Activated naive CD4-positive, alpha-beta T cell treated with anti-CD3 and anti-CD28 coated beads, Interleukin-2, amount 10 ng/mL, durations not matched to agents 7 days and 5 days (primary cell): Measurements from ENCODE around the gene LRRC36.

Experiments
- CTCF ChIA-PET: fragments of 350-600 bp; sonication (Branson Sonifier 250); formaldehyde crosslinking; loops from one replicate; lab custom pipeline; 2021; ENCODE audit warnings: antibody characterized with exemption; lab: Charles Lee
- DNase-seq: peaks from one replicate; pipeline ENCODE4 v3.0.0-alpha.2; 2020
- H3K27ac Mint-ChIP-seq: one replicate; pipeline ENCODE4 v1.8.0; 2021; ENCODE audit warnings: mild to moderate bottlenecking, moderate library complexity, mixed read lengths
- H3K27me3 Mint-ChIP-seq: one replicate; pipeline ENCODE4 v1.8.0; 2021; ENCODE audit warnings: mild to moderate bottlenecking, mixed read lengths
- H3K36me3 Mint-ChIP-seq: one replicate; pipeline ENCODE4 v1.8.0; 2021; ENCODE audit warnings: mixed read lengths
- H3K4me1 Mint-ChIP-seq: one replicate; pipeline ENCODE4 v1.8.0; 2021; ENCODE audit warnings: mixed read lengths
- H3K4me3 Mint-ChIP-seq: one replicate; pipeline ENCODE4 v1.8.0; 2021; ENCODE audit warnings: mild to moderate bottlenecking, moderate library complexity, mixed read lengths
- H3K9me3 Mint-ChIP-seq: one replicate; pipeline ENCODE4 v1.8.0; 2021; ENCODE audit warnings: mixed read lengths

Gene LRRC36

GRCh38 chr16:67305216-67306071 is 21.2 kb upstream of the LRRC36 start:
- H3K4me1 Mint-ChIP-seq: peaks cover 3% of the 10 kb centered on the region
- CTCF ChIA-PET: no interaction called here
- no peak for DNase-seq
- H3K9me3 Mint-ChIP-seq: no peaks in the 10 kb centered on the region
- peaks cover 13% of the 10 kb centered on the region for H3K27me3 Mint-ChIP-seq
- H3K36me3 Mint-ChIP-seq: no peaks in the 10 kb centered on the region
- H3K4me3 Mint-ChIP-seq: no peak overlapping the region
- H3K27ac Mint-ChIP-seq: no peak overlapping the region

- Mint-ChIP-seq H3K9me3 (no peaks in the 10 kb centered on the region), H3K27ac (no peak overlapping the region)
These were observed 16.1 kb upstream of the LRRC36 start for GRCh38 chr16:67310561-67310960.

DNA sequence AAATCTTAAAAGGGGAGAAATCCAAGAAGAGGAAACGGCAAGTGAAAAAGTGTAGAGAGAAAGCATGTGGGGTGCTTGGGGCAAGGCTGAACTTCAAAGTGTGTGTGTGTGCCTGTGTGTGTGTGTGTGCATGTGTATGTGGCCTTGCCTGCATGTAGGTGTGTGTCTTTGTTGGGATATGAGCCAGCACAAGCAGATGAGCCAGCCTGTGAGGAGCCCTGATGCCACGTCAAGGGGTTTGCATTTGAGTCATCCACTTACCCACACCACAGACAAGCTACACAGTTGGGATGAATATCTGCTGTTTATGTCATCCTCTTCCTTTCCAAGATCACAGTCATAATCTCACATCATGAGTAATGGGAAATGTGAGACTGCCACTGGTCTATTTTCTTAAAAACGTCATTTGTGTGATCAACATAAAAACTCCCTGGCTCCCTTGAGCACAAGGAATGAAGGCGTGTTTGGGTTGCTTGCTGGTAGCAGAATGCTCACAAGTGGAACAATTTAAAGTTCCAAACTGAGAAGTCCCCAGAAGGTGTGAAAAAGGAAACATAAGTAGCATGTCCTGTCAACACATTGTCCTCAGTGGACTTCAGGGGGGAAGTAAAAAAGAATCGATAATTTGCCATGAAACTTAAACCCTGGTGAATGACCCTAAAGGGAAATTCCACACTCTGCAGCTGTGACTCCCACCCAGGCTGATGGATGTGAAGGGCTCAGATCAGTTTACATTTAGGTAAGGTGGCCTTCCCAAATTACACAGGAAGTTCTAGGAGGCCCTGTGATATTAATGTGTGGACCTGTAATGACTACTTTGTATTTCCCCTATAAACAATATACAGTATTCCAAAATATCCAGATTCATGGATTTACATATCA is 14.8 kb upstream of the LRRC36 start:
- Mint-ChIP-seq H3K27me3 (peaks cover 3% of the 10 kb centered on the region), H3K27ac (peak overlapping the region; percentile 67), H3K4me1 (peaks cover 19% of the 10 kb centered on the region), H3K9me3 (no peaks in the 10 kb centered on the region), H3K4me3 (no peak overlapping the region), H3K36me3 (no peaks in the 10 kb centered on the region)
- CTCF ChIA-PET: interaction anchor here (1.2 to 2.1 kb wide), 2 partner anchors 16 to 116 kb away, joined by 3 to 5 read pairs; no protein-coding TSS in a partner anchor
- DNase-seq: peak; percentile 66

More at GRCh38 chr16:67310561-67310960, 16.1 kb upstream of the LRRC36 start:
- Mint-ChIP-seq H3K4me1 (peaks cover 19% of the 10 kb centered on the region), H3K36me3 (no peaks in the 10 kb centered on the region), H3K27me3 (peaks cover 7% of the 10 kb centered on the region), H3K4me3 (no peak overlapping the region)
- no peak for DNase-seq
- CTCF ChIA-PET: interaction anchor here (2.1 kb wide), 1 partner anchor 17 kb away, joined by 5 read pairs; no protein-coding TSS in a partner anchor

DNA sequence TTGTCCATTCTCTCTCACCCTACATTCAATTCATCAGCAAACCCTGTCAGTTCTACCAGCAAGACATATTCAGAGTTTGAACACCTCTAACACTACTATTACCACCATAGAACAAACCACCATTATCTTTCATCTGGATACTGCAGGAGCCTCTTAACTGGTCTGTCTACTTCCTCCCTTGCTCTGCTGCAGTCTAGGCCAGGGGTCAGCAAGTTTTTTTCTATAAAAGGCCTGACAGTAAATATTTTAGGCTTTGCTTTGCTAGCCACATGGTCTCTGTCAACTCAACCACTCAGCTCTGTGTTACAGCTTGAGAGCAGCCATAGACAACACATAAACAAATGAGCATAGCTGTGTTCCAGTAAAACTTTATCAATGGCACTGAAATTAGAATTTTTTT is 13.9 kb upstream of the LRRC36 start:
- peaks cover 19% of the 10 kb centered on the region for H3K4me1 Mint-ChIP-seq
- CTCF ChIA-PET: interaction anchor here (1.0 to 1.2 kb wide), 2 partner anchors 35 to 115 kb away, joined by 3 read pairs; no protein-coding TSS in a partner anchor
- H3K27ac Mint-ChIP-seq: no peak overlapping the region

DNA sequence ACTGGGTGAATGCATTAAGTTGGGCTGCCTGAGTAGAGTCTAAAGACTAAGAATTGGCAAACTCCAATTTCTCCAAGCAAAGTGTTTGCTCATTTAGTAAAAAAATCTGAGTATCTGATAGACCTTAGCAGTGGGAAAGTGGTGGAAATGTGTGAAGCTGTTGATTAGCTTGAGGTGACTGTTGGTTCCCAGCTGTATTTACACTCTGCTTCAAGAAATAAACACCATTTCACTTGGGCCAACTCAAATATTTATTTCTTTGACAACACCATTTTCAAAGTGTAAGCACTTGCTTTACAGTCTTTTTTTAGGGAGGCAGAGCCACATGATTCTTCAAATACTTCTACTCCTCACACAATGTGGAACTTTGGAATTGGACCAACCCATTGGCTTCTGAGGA is 8.8 kb upstream of the LRRC36 start:
- H3K27ac Mint-ChIP-seq: no peak overlapping the region
- H3K4me3 Mint-ChIP-seq: no peak overlapping the region

More for the DNA sequence above, 13.9 kb upstream of the LRRC36 start:
- no peak overlapping the region for H3K4me3 Mint-ChIP-seq
- DNase-seq: no peak
- H3K27me3 Mint-ChIP-seq: peaks cover 3% of the 10 kb centered on the region
- H3K36me3 Mint-ChIP-seq: no peaks in the 10 kb centered on the region
- H3K9me3 Mint-ChIP-seq: no peaks in the 10 kb centered on the region

DNA sequence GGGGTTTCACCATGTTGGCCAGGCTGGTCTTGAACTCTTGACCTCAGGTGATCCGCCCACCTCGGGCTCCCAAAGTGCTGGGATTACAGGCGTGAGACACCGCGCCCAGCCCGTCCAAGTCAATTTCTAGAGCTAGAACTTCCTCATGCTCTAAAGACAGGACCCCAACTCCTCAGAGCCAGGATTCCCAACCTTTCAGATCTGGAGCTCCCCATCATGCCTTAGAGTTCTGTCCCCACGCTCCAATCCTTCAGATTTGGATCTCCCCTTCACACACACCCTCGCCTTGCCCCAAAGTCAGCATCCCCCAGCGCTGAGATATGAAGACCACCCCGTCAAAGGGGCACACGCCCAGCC is 522 bp upstream of the LRRC36 start:
- H3K27ac Mint-ChIP-seq: no peak overlapping the region
- CTCF ChIA-PET: interaction anchor here (1.2 to 2.7 kb wide), 4 partner anchors 10 to 66 kb away, joined by 3 to 10 read pairs (median 6); no protein-coding TSS in a partner anchor
- peaks cover 8% of the 10 kb centered on the region for H3K4me1 Mint-ChIP-seq
- H3K9me3 Mint-ChIP-seq: no peaks in the 10 kb centered on the region
- no peak for DNase-seq
- H3K27me3 Mint-ChIP-seq: peaks cover 61% of the 10 kb centered on the region
- peaks cover 2% of the 10 kb centered on the region for H3K36me3 Mint-ChIP-seq
- H3K4me3 Mint-ChIP-seq: peak overlapping the region; percentile 73

More for the DNA sequence above, 8.8 kb upstream of the LRRC36 start:
- Mint-ChIP-seq H3K9me3 (no peaks in the 10 kb centered on the region), H3K27me3 (peaks cover 28% of the 10 kb centered on the region), H3K36me3 (no peaks in the 10 kb centered on the region), H3K4me1 (no peaks in the 10 kb centered on the region)
- CTCF ChIA-PET: no interaction called here
- no peak for DNase-seq

- peaks cover 50% of the 10 kb centered on the region for H3K27me3 Mint-ChIP-seq
- H3K36me3 Mint-ChIP-seq: peaks cover 2% of the 10 kb centered on the region
- no peak overlapping the region for H3K27ac Mint-ChIP-seq
- no peak for DNase-seq
- no peak overlapping the region for H3K4me3 Mint-ChIP-seq
- CTCF ChIA-PET: interaction anchor here (0.6 to 2.7 kb wide), 6 partner anchors 9 to 67 kb away, joined by 3 to 10 read pairs (median 5); no protein-coding TSS in a partner anchor
- H3K4me1 Mint-ChIP-seq: peaks cover 8% of the 10 kb centered on the region
- H3K9me3 Mint-ChIP-seq: no peaks in the 10 kb centered on the region
These were observed 1.1 kb downstream of the LRRC36 start for GRCh38 chr16:67327743-67328142.

DNA sequence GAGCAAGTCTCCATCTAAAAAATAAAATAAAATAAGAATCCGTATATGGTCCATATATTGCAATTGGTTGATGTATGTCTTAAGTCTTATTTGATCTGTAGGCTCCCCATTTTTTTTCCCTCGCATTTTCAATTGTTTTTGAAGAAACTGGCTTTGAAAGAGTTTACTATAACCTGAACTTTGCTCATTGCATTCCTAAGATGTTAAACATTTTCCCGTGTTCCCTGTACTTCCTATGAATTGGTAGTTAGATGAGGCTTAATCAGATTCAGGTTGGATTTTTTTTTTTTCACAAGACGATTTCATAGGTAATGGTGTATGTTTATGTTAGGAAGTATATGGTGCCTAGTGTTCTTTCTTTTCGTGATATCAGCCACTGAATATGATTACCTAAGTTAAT is 3.3 kb downstream of the LRRC36 start:
- no peak overlapping the region for H3K4me3 Mint-ChIP-seq
- H3K9me3 Mint-ChIP-seq: peaks cover 5% of the 10 kb centered on the region
- peaks cover 35% of the 10 kb centered on the region for H3K27me3 Mint-ChIP-seq
- no peak overlapping the region for H3K27ac Mint-ChIP-seq
- DNase-seq: no peak
- H3K36me3 Mint-ChIP-seq: peaks cover 2% of the 10 kb centered on the region
- CTCF ChIA-PET: no interaction called here
- peaks cover 8% of the 10 kb centered on the region for H3K4me1 Mint-ChIP-seq

- CTCF ChIA-PET: no interaction called here
- no peak for DNase-seq
- Mint-ChIP-seq H3K4me1 (no peaks in the 10 kb centered on the region), H3K27me3 (peaks cover 7% of the 10 kb centered on the region), H3K27ac (no peak overlapping the region), H3K9me3 (peaks cover 9% of the 10 kb centered on the region), H3K36me3 (no peaks in the 10 kb centered on the region), H3K4me3 (no peak overlapping the region)
These were observed 6.7 kb downstream of the LRRC36 start for GRCh38 chr16:67333315-67333714.

DNA sequence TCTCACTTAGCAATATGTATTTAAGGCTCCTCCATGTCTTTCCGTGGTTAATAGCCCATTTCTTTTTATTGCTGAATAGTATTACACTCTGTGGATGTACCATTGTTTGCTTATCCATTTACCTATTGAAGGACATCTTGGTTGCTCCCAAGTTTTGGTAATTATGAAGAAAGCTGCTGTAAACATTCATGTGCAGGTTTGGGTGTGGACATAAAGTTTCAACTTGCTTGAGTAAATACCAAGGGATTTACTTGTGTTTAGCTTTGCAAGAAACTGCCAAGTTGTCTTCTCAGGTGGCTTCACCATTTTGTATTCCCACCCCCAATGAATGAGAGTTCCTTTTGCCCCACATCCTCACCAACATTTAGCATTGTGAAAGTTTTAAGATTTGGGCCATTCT is 9.5 kb downstream of the LRRC36 start:
- no peak overlapping the region for H3K4me3 Mint-ChIP-seq
- DNase-seq: no peak
- H3K9me3 Mint-ChIP-seq: peaks cover 9% of the 10 kb centered on the region
- CTCF ChIA-PET: no interaction called here
- no peak overlapping the region for H3K27ac Mint-ChIP-seq
- no peaks in the 10 kb centered on the region for H3K4me1 Mint-ChIP-seq
- peaks cover 12% of the 10 kb centered on the region for H3K27me3 Mint-ChIP-seq
- no peaks in the 10 kb centered on the region for H3K36me3 Mint-ChIP-seq

DNA sequence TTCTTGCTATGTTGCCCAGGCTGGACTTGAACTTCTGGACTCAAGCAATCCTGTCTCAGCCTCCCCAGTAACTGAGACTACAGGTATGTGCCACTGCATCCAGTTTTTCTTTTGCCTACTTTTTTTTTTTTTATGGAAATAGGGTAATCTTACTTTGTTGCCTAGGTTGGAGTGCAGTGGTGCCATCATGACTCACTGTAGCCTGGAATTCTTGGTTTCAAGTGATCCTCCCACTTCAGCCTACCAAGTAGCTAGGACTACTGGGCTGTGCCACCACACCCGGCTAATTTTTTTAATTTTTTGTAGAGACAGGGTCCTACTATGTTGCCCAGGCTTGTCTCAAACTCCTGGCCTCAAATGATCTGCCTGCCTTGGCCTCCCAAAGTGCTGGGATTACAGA is 10.0 kb downstream of the LRRC36 start:
- Mint-ChIP-seq H3K27ac (no peak overlapping the region), H3K27me3 (peaks cover 12% of the 10 kb centered on the region), H3K4me3 (no peak overlapping the region), H3K36me3 (no peaks in the 10 kb centered on the region), H3K9me3 (peaks cover 9% of the 10 kb centered on the region), H3K4me1 (no peaks in the 10 kb centered on the region)
- CTCF ChIA-PET: interaction anchor here (1.4 kb wide), 1 partner anchor 15 kb away, joined by 3 read pairs; no protein-coding TSS in a partner anchor
- no peak for DNase-seq

GRCh38 chr16:67339453-67339852 is 12.8 kb downstream of the LRRC36 start:
- CTCF ChIA-PET: interaction anchor here (0.6 to 3.0 kb wide), 5 partner anchors 14 to 385 kb away, joined by 3 to 13 read pairs (median 8); partner anchors contain the start of genes KCTD19 and LRRC36
- H3K27ac Mint-ChIP-seq: no peak overlapping the region
- H3K9me3 Mint-ChIP-seq: peaks cover 9% of the 10 kb centered on the region
- DNase-seq: no peak
- no peaks in the 10 kb centered on the region for H3K36me3 Mint-ChIP-seq
- H3K4me3 Mint-ChIP-seq: no peak overlapping the region
- H3K27me3 Mint-ChIP-seq: peaks cover 9% of the 10 kb centered on the region
- no peaks in the 10 kb centered on the region for H3K4me1 Mint-ChIP-seq

- CTCF ChIA-PET: no interaction called here
- no peak for DNase-seq
- H3K27me3 Mint-ChIP-seq: peaks cover 12% of the 10 kb centered on the region
- H3K36me3 Mint-ChIP-seq: no peaks in the 10 kb centered on the region
- no peaks in the 10 kb centered on the region for H3K4me1 Mint-ChIP-seq
- H3K4me3 Mint-ChIP-seq: no peak overlapping the region
- no peak overlapping the region for H3K27ac Mint-ChIP-seq
- H3K9me3 Mint-ChIP-seq: no peaks in the 10 kb centered on the region
These were observed 14.6 kb downstream of the LRRC36 start for GRCh38 chr16:67341250-67341649.

DNA sequence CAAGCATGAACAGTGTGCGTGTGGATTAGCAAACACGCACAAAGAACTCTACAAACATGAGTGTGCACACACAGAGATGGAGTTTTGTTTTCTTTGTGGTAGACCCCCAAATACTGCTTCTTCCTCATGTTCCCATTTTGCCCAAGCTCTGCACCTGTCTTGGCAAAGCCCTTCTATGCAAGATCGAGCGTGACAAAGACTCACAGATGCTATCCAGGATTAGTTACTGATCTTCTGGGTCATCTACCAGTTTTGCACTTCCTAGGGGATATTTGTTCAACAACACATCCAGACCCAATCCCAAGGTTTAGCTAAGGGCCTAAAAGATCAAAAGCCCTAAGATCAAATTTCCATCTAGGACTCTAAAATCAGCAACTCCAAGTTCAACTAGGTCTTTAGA is 16.0 kb downstream of the LRRC36 start:
- CTCF ChIA-PET: no interaction called here
- H3K4me3 Mint-ChIP-seq: no peak overlapping the region
- H3K36me3 Mint-ChIP-seq: no peaks in the 10 kb centered on the region
- no peaks in the 10 kb centered on the region for H3K9me3 Mint-ChIP-seq
- no peak overlapping the region for H3K27ac Mint-ChIP-seq
- DNase-seq: no peak
- peaks cover 12% of the 10 kb centered on the region for H3K27me3 Mint-ChIP-seq
- no peaks in the 10 kb centered on the region for H3K4me1 Mint-ChIP-seq
